ENCODE data around the gene OR1M1. TPM values are rescaled to one million over a fixed set of nuclear protein-coding genes. Genes with fewer than 3 reads are reported as not detected.

The OR1M1 gene
- total and polyA plus RNA-seq, 10 donors, result not detected

GRCh38 chr19:9140159-9140874, 53.5 kb downstream of the OR1M1 start, which contains the start of gene ZNF317:
ZNF317 (plus strand) TSS chr19:9140397; CDS start chr19:9156017, 15,620 bp downstream.
- no peaks in the 10 kb centered on the region for H3K27me3 ChIP-seq (replicated peaks in 1 of 7)
- DNase-seq, result peak; percentile 95
- H3K4me3 ChIP-seq, result peak within 1 kb of the TSS; percentile 90 to 96 (median 93)
- peak within 1 kb of the TSS; percentile 81 to 93 (median 90) for H3K27ac ChIP-seq
- TF ChIP-seq POLR2AphosphoS5 (IDR thresholded peaks at IDR 0.05), result peak; percentile 82 to 90 (median 86)
- TF ChIP-seq CTCF (IDR thresholded peaks at IDR 0.05 in 8 of 11, conservative IDR thresholded peaks at IDR 0.05 in 3 of 11), result peak in 2 of 11 experiments; percentile 26 to 28
- TF ChIP-seq POLR2A (IDR thresholded peaks at IDR 0.05), result peak in 1 of 3 donors; percentile 28
- H3K4me1 ChIP-seq, result peaks cover 17 to 52% (median 34%) of the 10 kb centered on the region in 6 donors
- 0 to 1% (median 0%) methylated on average over 40 to 43 of the region's 43 CpGs for WGBS, 5 donors
- intact Hi-C loops (cut with DNase I; ENCODE audit: low total_unique reads), result loop anchor here (10.0 kb wide), 1 partner anchor 64 kb away; no protein-coding TSS in a partner anchor
- peaks cover 10 to 26% (median 19%) of the 10 kb centered on the region in 8 donors for H3K9me3 ChIP-seq
- peaks cover 0 to 24% (median 9%) of the 10 kb centered on the region in 6 donors for H3K36me3 ChIP-seq

- Histone ChIP-seq H3K27ac (no peak overlapping the region), H3K9me3 (peaks cover 12 to 55% (median 38%) of the 10 kb centered on the region in 8 donors), H3K36me3 (peaks cover 0 to 69% (median 17%) of the 10 kb centered on the region in 6 donors), H3K27me3 (replicated peaks in 1 of 7) (no peaks in the 10 kb centered on the region), H3K4me1 (peaks cover 13 to 52% (median 24%) of the 10 kb centered on the region in 6 donors), H3K4me3 (no peak overlapping the region)
- WGBS, 5 donors, result 95 to 99% (median 97%) methylated on average over 5 of the region's 5 CpGs
- TF ChIP-seq POLR2AphosphoS5 (IDR thresholded peaks at IDR 0.05), result no peak
- no peak for TF ChIP-seq CTCF (IDR thresholded peaks at IDR 0.05 in 8 of 11, conservative IDR thresholded peaks at IDR 0.05 in 3 of 11)
- TF ChIP-seq POLR2A (IDR thresholded peaks at IDR 0.05), result no peak
- no peak for DNase-seq
- intact Hi-C loops (cut with DNase I; ENCODE audit: low total_unique reads), result loop anchor here (10.0 kb wide), 1 partner anchor 60 kb away; no protein-coding TSS in a partner anchor
Observed at GRCh38 chr19:9144920-9145319, 58.1 kb downstream of the OR1M1 start.

Small RNA genes within 50 kb of the gene (small RNA-seq; reads per million reads assigned to genes)
- 0 reads per million in 4 donors for gene OR1M4P

Other genes with a start within 250 kb of the OR1M1 start
- gene MUC16, start 76.7 kb upstream of the OR1M1 start, total RNA-seq, result under 1 TPM in 5 of 7 donors, not detected in 2; 0.07 to 0.54 (median 0.14) TPM
- gene MUC16, start 76.7 kb upstream of the OR1M1 start, polyA plus RNA-seq, result under 1 TPM; 0.02 to 0.03 (median 0.02) TPM
- not detected for gene OR7G2, start 20.4 kb downstream of the OR1M1 start, total RNA-seq
- not detected for gene OR7G2, start 20.4 kb downstream of the OR1M1 start, polyA plus RNA-seq
- not detected for gene OR7G1, start 28.7 kb downstream of the OR1M1 start, total RNA-seq
- gene OR7G1, start 28.7 kb downstream of the OR1M1 start, polyA plus RNA-seq, result not detected
- not detected for gene OR7G3, start 39.9 kb downstream of the OR1M1 start, total RNA-seq
- not detected for gene OR7G3, start 39.9 kb downstream of the OR1M1 start, polyA plus RNA-seq
- gene ZNF317, start 53.3 kb downstream of the OR1M1 start, total RNA-seq, result 10 to 100 TPM; 33.5 to 43.8 (median 35.6) TPM
- gene ZNF317, start 53.3 kb downstream of the OR1M1 start, polyA plus RNA-seq, result 10 to 100 TPM; 30.2 to 51.2 (median 31.2) TPM
- gene OR7D2, start 91.9 kb downstream of the OR1M1 start, total RNA-seq, result not detected
- under 1 TPM in 2 of 3 donors, not detected in 1; 0.02 to 0.03 TPM for gene OR7D2, start 91.9 kb downstream of the OR1M1 start, polyA plus RNA-seq
- gene OR7D4, start 132.5 kb downstream of the OR1M1 start, total RNA-seq, result not detected
- not detected for gene OR7D4, start 132.5 kb downstream of the OR1M1 start, polyA plus RNA-seq
- gene OR7E24, start 163.9 kb downstream of the OR1M1 start, total RNA-seq, result not detected
- gene OR7E24, start 163.9 kb downstream of the OR1M1 start, polyA plus RNA-seq, result not detected
- gene ZNF699, start 222.8 kb downstream of the OR1M1 start, total RNA-seq, result 10 to 100 TPM in 5 of 7 donors, 1 to 10 TPM in 2; 7.7 to 16.2 (median 10.6) TPM
- 1 to 10 TPM in 2 of 3 donors, under 1 TPM in 1; 0.67 to 1.4 (median 1.1) TPM for gene ZNF699, start 222.8 kb downstream of the OR1M1 start, polyA plus RNA-seq
- gene ZNF559, start 237.1 kb downstream of the OR1M1 start, total RNA-seq, result 10 to 100 TPM; 25.9 to 40.1 (median 27.6) TPM
- gene ZNF559, start 237.1 kb downstream of the OR1M1 start, polyA plus RNA-seq, result 10 to 100 TPM; 27.7 to 33.5 (median 28.5) TPM

Data from spleen (tissue), 11 donors.